ENCODE measurements around the gene P2RX3.

GRCh38 chr11:57417056-57417455 lies 78.9 kb downstream of the P2RX3 start:
- TF ChIP-seq CTCF (conservative IDR thresholded peaks at IDR 0.05 in 1 of 2, IDR thresholded peaks at IDR 0.05 in 1 of 2; ENCODE audit: low read depth in 1 of 2, low read length in 2 of 2): no peak
- TF ChIP-seq EZH2 (IDR thresholded peaks at IDR 0.05; ENCODE audit: low read length, missing control alignments): no peak

All from fibroblast of lung (primary cell).